Endodermal cell (in vitro differentiated cells): ENCODE results near the gene NUAK2. TPM values are rescaled to one million over a fixed set of nuclear protein-coding genes. Genes with fewer than 3 reads are reported as not detected.
A peak's percentile ranks its signal among the peaks of the same experiment; 100 is the strongest.

Experiments
- DNase-seq: peaks from one replicate; pipeline ENCODE4 v3.0.0-alpha.2; 2017
- H3K27ac ChIP-seq: 2 replicates; pipeline ENCODE4 v1.5.1; 2013; ENCODE audit warnings: mild to moderate bottlenecking, low read depth, low read length, moderate library complexity
- H3K27me3 ChIP-seq: 2 replicates; pipeline ENCODE4 v1.6.1; 2013; ENCODE audit warnings: mild to moderate bottlenecking, low read length, moderate library complexity; ENCODE audit not compliant: insufficient read depth, control insufficient read depth, poor library complexity, severe bottlenecking
- H3K36me3 ChIP-seq: 2 replicates; pipeline ENCODE4 v1.7.0; 2013; ENCODE audit warnings: mild to moderate bottlenecking, low read length, moderate library complexity; ENCODE audit not compliant: control insufficient read depth, insufficient read depth
- H3K4me1 ChIP-seq: one replicate; pipeline ENCODE4 v1.7.0; 2013; ENCODE audit warnings: low read length; ENCODE audit not compliant: control insufficient read depth, insufficient read depth
- H3K4me3 ChIP-seq: 2 replicates; pipeline ENCODE4 v1.5.1; 2013; ENCODE audit warnings: mild to moderate bottlenecking, low read length, moderate library complexity
- H3K9ac ChIP-seq: 2 replicates; pipeline ENCODE4 v1.6.1; 2013; ENCODE audit warnings: mild to moderate bottlenecking, low read length, moderate library complexity; ENCODE audit not compliant: poor library complexity, severe bottlenecking; ENCODE audit errors: extremely low read depth
- H3K9me3 ChIP-seq: 2 replicates; pipeline ENCODE4 v1.6.1; 2013; ENCODE audit warnings: mild to moderate bottlenecking, low read length, moderate library complexity; ENCODE audit not compliant: control insufficient read depth
- H3K27ac Mint-ChIP-seq: 2 replicates; pipeline ENCODE4 v1.8.0; 2020; ENCODE audit warnings: mixed read lengths
- H3K27me3 Mint-ChIP-seq: 2 replicates; pipeline ENCODE4 v1.8.0; 2021; ENCODE audit warnings: mild to moderate bottlenecking, mixed read lengths; ENCODE audit not compliant: insufficient read depth
- H3K36me3 Mint-ChIP-seq: 2 replicates; pipeline ENCODE4 v1.8.0; 2020; ENCODE audit warnings: low read depth, mixed read lengths
- H3K4me1 Mint-ChIP-seq: 2 replicates; pipeline ENCODE4 v1.8.0; 2020; ENCODE audit warnings: mixed read lengths
- H3K4me3 Mint-ChIP-seq: 2 replicates; pipeline ENCODE4 v1.8.0; 2020; ENCODE audit warnings: mild to moderate bottlenecking, moderate library complexity, mixed read lengths
- H3K9me3 Mint-ChIP-seq: 2 replicates; pipeline ENCODE4 v1.8.0; 2020; ENCODE audit warnings: mild to moderate bottlenecking, mixed read lengths
- CTCF ChIP-seq: fragments of 200-600 bp; sonication (generic); conservative IDR thresholded peaks from 2 replicates; pipeline ENCODE4 v1.5.0; 2021; ENCODE audit warnings: antibody characterized with exemption, mild to moderate bottlenecking
- WGBS, 2 experiments: methylation state at CpG; one replicate each; pipeline versions ENCODE4 v1.1.5 to v1.1.7; 2013; ENCODE audit warnings: missing lambda C conversion rate in 2 of 2, mixed read lengths in 1 of 2; ENCODE audit not compliant: insufficient coverage in 1 of 2, insufficient read length in 1 of 2; 5-methylcytosine and 5-hydroxymethylcytosine counted together
- total RNA-seq, 2 donors: library from RNA; stranded (reverse); fragmentation: NEBNext Ultra II Directional in 1 of 2; extraction: Animal tissue kit (Norgen Biotek cat#: 25700) in 1 of 2; gene quantifications; 2 replicates in 1 of 2; 3 replicates in 1 of 2; pipeline ENCODE4 v1.2.1, GENCODE V29; 2021

Gene NUAK2
- total RNA-seq, 2 donors from 2014 or later = 13.4 to 19.1 TPM

GRCh38 chr1:205343431-205344065 is 22.0 kb upstream of the NUAK2 start:
- DNase-seq = peak; percentile 89
- H3K27me3 ChIP-seq = peaks cover 37% of the 10 kb centered on the region
- no peak overlapping the region for H3K27ac ChIP-seq
- H3K9ac ChIP-seq = no peak overlapping the region
- H3K36me3 ChIP-seq = no peaks in the 10 kb centered on the region
- no peaks in the 10 kb centered on the region for H3K36me3 Mint-ChIP-seq
- H3K4me1 ChIP-seq = peaks cover 5% of the 10 kb centered on the region
- H3K4me1 Mint-ChIP-seq = peaks cover 15% of the 10 kb centered on the region
- H3K4me3 ChIP-seq = peak overlapping the region; percentile 76
- H3K9me3 ChIP-seq = no peaks in the 10 kb centered on the region
- 6% methylated on average over 63 of the region's 63 CpGs; no CpG with 5 or more reads in 1 of the 2 experiments for WGBS, 2 experiments
- H3K9me3 Mint-ChIP-seq = no peaks in the 10 kb centered on the region
- H3K27ac Mint-ChIP-seq = no peak overlapping the region
- H3K27me3 Mint-ChIP-seq = peaks cover 72% of the 10 kb centered on the region
- H3K4me3 Mint-ChIP-seq = peak overlapping the region; percentile 56
- TF ChIP-seq CTCF = peak; percentile 70

GRCh38 chr1:205342986-205343385 is 21.4 kb upstream of the NUAK2 start:
- H3K36me3 Mint-ChIP-seq = no peaks in the 10 kb centered on the region
- Histone ChIP-seq H3K27ac (no peak overlapping the region), H3K4me3 (no peak overlapping the region), H3K9ac (no peak overlapping the region), H3K9me3 (no peaks in the 10 kb centered on the region), H3K4me1 (peaks cover 5% of the 10 kb centered on the region), H3K36me3 (no peaks in the 10 kb centered on the region), H3K27me3 (peaks cover 37% of the 10 kb centered on the region)
- peaks cover 12% of the 10 kb centered on the region for H3K4me1 Mint-ChIP-seq
- peaks cover 68% of the 10 kb centered on the region for H3K27me3 Mint-ChIP-seq
- no peak overlapping the region for H3K27ac Mint-ChIP-seq
- TF ChIP-seq CTCF = no peak
- no peaks in the 10 kb centered on the region for H3K9me3 Mint-ChIP-seq
- peak overlapping the region; percentile 2 for H3K4me3 Mint-ChIP-seq
- DNase-seq = no peak
- 85 to 100% methylated on average over 2 to 12 of the region's 12 CpGs for WGBS, 2 experiments

GRCh38 chr1:205340676-205341075 is 19.1 kb upstream of the NUAK2 start:
- Histone ChIP-seq H3K27ac (no peak overlapping the region), H3K36me3 (no peaks in the 10 kb centered on the region), H3K4me1 (peaks cover 5% of the 10 kb centered on the region), H3K9me3 (no peaks in the 10 kb centered on the region), H3K4me3 (no peak overlapping the region), H3K27me3 (peaks cover 36% of the 10 kb centered on the region), H3K9ac (no peak overlapping the region)
- H3K4me3 Mint-ChIP-seq = no peak overlapping the region
- H3K36me3 Mint-ChIP-seq = no peaks in the 10 kb centered on the region
- no peak for TF ChIP-seq CTCF
- H3K9me3 Mint-ChIP-seq = no peaks in the 10 kb centered on the region
- H3K27ac Mint-ChIP-seq = no peak overlapping the region
- DNase-seq = no peak
- 85 to 100% methylated on average over 1 of the region's 1 CpG for WGBS, 2 experiments
- peaks cover 17% of the 10 kb centered on the region for H3K4me1 Mint-ChIP-seq
- H3K27me3 Mint-ChIP-seq = peaks cover 55% of the 10 kb centered on the region
